T-helper 17 cell (primary cell): Measurements from ENCODE around the gene AP2A2. TPM values are rescaled to one million over a fixed set of nuclear protein-coding genes. Genes with fewer than 3 reads are reported as not detected.

Experiments used
- ATAC-seq: fragments of 150-1000 bp; cut with Tn5 transposase; 2 replicates; pipeline ENCODE4 v1.10.0; 2021; ENCODE audit warnings: mild to moderate bottlenecking, moderate library complexity
- DNase-seq, 3 donors: peaks; one replicate each; pipeline versions ENCODE4 v3.0.0 to v3.0.0-alpha.2; 2020 to 2021
- H3K9me3 ChIP-seq: one replicate; pipeline ENCODE4 v1.7.0; 2013; ENCODE audit warnings: low read length, mild to moderate bottlenecking; ENCODE audit not compliant: control insufficient read depth, poor library complexity, severe bottlenecking
- H3K27ac Mint-ChIP-seq: one replicate; pipeline ENCODE4 v1.8.0; 2022; ENCODE audit warnings: mild to moderate bottlenecking, moderate library complexity, mixed read lengths
- H3K27me3 Mint-ChIP-seq: one replicate; pipeline ENCODE4 v1.8.0; 2022; ENCODE audit warnings: mixed read lengths
- H3K36me3 Mint-ChIP-seq: one replicate; pipeline ENCODE4 v1.8.0; 2022; ENCODE audit warnings: low read depth, mixed read lengths
- H3K4me1 Mint-ChIP-seq: one replicate; pipeline ENCODE4 v1.8.0; 2022; ENCODE audit warnings: mild to moderate bottlenecking, mixed read lengths
- H3K4me3 Mint-ChIP-seq: one replicate; pipeline ENCODE4 v1.8.0; 2022; ENCODE audit warnings: mild to moderate bottlenecking, moderate library complexity, mixed read lengths
- total RNA-seq, 4 donors: library from RNA in 2 of 4; stranded (reverse) in 2 of 4; gene quantifications; one replicate each; pipeline ENCODE4 v1.2.3 and lab custom pipeline; 2022 to 2026

Gene AP2A2
- total RNA-seq, 2 donors from 2014 or later, result 71.1 to 74.0 TPM

DNA sequence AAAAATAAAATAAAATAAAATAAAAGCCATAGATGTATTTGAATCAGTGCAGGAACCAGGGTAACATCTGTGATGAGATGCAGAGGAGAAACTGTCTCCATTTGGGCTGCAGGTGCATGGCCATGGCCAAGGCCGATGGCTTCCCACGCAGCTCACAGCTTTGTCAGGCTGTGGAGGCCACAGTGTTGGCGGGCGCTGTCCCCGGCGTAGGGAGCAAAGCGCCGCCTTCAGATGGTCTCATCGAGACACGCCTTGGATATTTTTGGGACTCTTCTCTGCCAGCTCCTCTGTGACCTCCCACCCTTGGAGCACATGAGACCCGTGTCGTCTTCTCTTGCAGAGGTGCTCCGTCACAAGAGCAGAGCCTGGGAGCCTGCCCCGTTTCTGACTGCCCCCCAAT lies 72.2 kb downstream of the AP2A2 start:
- Mint-ChIP-seq H3K27ac (no peak overlapping the region), H3K27me3 (no peaks in the 10 kb centered on the region), H3K36me3 (peaks cover 8% of the 10 kb centered on the region), H3K4me3 (no peak overlapping the region), H3K4me1 (peaks cover 19% of the 10 kb centered on the region)
- H3K9me3 ChIP-seq, result no peaks in the 10 kb centered on the region
- DNase-seq (no peak), ATAC-seq (no peak)

DNA sequence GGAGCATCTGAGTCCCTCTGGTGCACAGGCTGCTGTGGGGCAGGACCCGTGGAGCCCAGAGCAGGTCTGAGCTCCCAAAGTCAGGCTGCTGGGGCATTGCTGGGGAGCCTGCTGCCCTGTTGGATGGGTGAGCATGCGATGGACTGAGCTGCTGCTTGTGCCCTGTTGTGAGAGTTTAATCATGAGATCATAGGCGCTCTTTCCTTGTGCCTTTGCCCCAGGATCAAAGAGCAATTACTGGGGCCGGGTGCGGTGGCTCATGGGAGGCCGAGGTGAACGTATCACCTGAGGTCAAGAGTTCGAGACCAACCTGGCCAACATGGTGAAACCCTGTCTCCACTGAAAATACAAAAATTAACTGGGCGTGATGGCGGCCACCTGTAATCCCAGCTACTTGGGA lies 73.3 kb downstream of the AP2A2 start:
- Mint-ChIP-seq H3K27me3 (no peaks in the 10 kb centered on the region), H3K27ac (no peak overlapping the region), H3K4me3 (no peak overlapping the region), H3K36me3 (peaks cover 8% of the 10 kb centered on the region), H3K4me1 (peaks cover 19% of the 10 kb centered on the region)
- DNase-seq (no peak), ATAC-seq (no peak)
- H3K9me3 ChIP-seq, result no peaks in the 10 kb centered on the region

DNA sequence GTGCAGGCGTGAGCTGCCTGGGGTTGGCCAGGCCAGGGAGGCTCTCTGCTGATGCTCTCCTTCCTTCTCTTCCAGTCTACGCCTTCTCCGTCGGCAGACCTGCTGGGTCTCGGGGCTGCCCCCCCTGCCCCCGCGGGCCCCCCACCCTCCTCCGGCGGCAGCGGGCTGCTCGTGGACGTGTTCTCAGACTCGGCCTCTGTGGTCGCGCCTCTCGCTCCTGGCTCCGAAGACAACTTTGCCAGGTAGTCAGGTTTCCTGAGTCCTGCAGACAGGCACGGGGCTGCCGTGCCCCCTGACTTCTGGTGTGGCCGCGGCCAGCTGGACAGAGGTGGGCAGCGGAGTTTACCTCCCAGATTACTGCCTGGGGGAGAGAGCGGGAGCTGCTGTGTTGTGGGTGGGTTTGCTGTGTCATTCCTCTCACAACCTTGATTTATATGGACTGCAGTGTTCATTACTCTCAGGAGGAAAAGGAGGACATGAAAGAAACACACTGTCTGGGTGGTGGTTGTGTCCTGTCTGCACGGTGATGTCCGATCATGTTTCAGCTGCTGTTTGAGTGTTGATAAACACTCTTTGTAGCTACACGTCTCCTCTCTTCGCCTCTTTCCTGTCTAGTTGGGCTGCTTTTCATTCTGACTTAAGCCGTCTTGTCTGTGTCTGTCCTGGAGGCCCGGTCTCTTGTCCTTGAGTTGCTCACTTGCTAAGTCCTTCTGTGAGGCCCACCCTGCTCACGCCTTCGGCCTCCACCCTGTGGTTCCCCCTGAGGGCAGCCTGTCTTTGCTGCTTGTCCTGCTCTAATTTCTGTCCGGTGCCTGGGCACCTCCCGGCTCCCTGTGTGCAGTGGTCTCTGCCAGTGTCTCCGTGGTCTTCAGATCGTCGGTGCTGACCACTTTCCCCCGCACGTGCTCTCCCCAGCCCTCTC lies 74.9 kb downstream of the AP2A2 start:
- no peaks in the 10 kb centered on the region for H3K9me3 ChIP-seq
- no peak for DNase-seq
- ATAC-seq, result no peak
- H3K4me3 Mint-ChIP-seq, result no peak overlapping the region
- peaks cover 4% of the 10 kb centered on the region for H3K36me3 Mint-ChIP-seq
- peaks cover 16% of the 10 kb centered on the region for H3K4me1 Mint-ChIP-seq
- no peaks in the 10 kb centered on the region for H3K27me3 Mint-ChIP-seq
- peak overlapping the region; percentile 39 for H3K27ac Mint-ChIP-seq

DNA sequence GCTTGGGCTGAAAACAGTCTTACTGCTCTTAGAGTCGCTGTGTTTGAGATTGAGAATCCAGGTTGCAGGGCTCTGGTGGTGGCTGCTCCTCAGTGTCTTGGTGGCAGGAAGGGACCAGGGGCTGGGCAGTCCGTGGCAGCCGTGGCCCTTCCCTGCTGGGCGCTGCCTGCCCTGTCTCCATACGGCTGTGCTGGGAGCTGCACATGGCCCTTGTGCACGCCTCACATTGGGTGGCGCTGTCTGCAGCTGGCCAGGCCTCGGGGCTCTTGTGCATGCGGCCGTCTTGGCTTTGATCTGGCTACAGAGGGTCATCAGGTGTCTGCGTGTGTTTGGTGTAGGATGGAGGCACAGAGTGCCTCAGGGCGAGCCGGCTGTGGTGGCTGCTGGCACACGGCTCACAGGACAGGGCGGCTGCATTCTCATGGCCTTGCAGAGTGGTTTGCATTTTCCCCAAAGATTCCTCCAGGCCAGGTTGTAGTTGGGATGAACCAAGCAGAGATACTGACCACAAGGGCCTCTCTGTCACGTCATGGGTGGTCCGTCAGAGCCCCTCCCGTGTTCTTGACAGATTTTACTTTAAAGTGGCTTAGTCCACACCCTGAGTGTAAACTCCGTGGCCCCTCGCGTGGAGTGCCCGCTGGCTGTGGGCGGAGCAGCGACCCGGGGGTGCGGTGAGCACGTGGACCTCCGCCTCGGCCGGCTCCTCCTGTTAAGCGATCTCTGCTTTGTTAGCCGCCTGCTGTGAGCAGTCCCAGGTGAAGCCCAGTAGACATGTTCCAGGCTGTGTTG lies 76.1 kb downstream of the AP2A2 start:
- Mint-ChIP-seq H3K27me3 (no peaks in the 10 kb centered on the region), H3K4me1 (peaks cover 8% of the 10 kb centered on the region), H3K27ac (peak overlapping the region; percentile 39), H3K36me3 (peaks cover 4% of the 10 kb centered on the region), H3K4me3 (no peak overlapping the region)
- DNase-seq (no peak), ATAC-seq (no peak)
- H3K9me3 ChIP-seq, result no peaks in the 10 kb centered on the region

DNA sequence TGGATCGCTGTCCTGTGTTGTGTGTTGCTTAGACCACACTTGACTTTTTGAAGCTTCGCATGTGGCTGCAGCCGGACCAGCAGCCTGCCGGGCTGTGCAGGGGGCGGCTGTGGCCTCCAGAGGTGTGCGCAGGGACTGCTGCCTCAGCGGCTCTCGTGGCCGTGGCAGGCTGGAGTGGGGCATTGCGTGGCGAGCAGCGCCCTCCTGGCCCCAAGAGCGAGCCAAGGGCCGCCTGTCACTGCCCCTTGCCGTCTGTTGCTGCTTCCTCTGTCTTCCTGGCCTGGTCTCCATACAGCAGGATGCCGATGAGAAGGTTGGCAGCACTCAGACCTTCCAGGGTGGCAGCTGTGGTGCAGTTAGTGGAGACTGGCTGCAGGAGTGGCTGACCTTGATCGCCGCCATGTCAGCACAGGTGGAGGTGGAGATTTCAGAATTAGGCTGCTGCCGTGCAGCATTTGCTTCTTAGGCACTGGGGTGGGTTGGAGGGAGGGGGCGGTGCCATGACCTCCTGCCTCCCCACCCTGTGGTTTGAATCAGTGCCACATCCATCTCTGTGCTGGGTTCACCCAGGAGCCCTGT lies 76.8 kb downstream of the AP2A2 start:
- H3K9me3 ChIP-seq, result no peaks in the 10 kb centered on the region
- H3K36me3 Mint-ChIP-seq, result peaks cover 4% of the 10 kb centered on the region
- DNase-seq (no peak), ATAC-seq (no peak)
- H3K4me3 Mint-ChIP-seq, result no peak overlapping the region
- H3K27me3 Mint-ChIP-seq, result no peaks in the 10 kb centered on the region
- H3K4me1 Mint-ChIP-seq, result peaks cover 6% of the 10 kb centered on the region
- H3K27ac Mint-ChIP-seq, result no peak overlapping the region

DNA sequence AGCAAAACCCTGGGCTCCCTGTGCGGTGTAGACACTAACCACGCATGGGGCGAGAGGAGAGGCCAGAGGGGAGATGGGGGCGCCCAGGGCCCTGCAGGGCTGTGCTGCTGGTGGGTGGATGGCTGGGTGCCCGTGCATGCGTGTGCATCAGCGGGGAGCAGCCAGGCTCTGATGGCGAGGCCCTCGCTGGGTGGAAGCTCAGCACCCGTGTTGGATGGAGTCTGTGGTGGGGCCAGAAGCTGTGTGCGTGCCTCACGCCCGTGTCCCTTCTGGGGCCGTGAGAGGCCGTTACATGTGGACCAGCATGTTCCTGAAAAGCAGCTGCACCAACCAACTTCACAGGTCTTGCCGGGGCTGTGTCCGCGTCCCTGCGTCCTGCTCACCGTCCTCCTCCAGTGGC lies 77.5 kb downstream of the AP2A2 start:
- no peak overlapping the region for H3K27ac Mint-ChIP-seq

DNA sequence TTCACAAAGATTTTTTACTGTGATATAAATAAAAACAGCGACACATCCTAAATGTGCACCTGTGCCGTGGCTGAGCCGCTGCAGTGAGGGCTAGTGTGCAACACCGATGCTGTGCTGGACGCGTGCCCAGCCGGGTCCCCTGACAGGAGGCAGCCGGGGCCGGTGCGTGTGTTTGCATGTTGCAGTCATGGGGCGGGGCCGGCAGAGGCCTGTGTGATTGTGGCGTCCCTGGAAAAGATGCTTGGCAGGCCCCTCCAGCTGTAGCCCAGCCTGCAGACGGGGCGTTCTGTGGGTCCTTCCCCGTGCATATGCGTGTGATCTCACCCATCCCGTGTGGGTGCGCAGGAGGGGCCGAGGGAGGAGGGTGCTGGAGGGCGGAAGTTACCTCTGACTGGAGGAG lies 80.3 kb downstream of the AP2A2 start:
- no peaks in the 10 kb centered on the region for H3K27me3 Mint-ChIP-seq

More for the DNA sequence above, 77.5 kb downstream of the AP2A2 start:
- Mint-ChIP-seq H3K4me3 (no peak overlapping the region), H3K36me3 (peaks cover 4% of the 10 kb centered on the region), H3K4me1 (peaks cover 6% of the 10 kb centered on the region), H3K27me3 (no peaks in the 10 kb centered on the region)
- DNase-seq (no peak), ATAC-seq (no peak)
- no peaks in the 10 kb centered on the region for H3K9me3 ChIP-seq

DNA sequence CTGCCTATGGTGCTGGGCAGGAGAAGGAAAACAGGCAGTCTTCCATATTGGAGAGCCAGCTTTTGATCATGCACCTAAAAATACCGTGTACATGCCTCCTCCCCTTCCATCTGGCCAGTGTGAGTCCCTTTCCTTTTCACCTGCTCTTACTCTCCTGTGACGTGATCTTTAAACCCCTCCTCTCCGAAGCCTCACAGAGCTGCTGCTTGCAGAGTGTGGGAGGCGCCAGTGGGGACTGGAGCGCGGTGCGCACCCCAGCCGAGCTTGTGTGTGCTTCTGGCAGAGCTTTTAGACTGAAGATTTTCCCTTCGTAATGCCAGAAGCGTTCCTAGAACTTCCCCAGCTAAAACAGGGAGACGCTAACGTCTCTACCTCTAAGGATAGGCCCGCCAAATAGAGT lies 81.1 kb downstream of the AP2A2 start:
- H3K27ac Mint-ChIP-seq, result peak overlapping the region; percentile 21
- DNase-seq (no peak), ATAC-seq (no peak)
- no peaks in the 10 kb centered on the region for H3K27me3 Mint-ChIP-seq
- H3K4me3 Mint-ChIP-seq, result peak overlapping the region; percentile 57
- H3K36me3 Mint-ChIP-seq, result peaks cover 4% of the 10 kb centered on the region
- H3K9me3 ChIP-seq, result no peaks in the 10 kb centered on the region
- H3K4me1 Mint-ChIP-seq, result peaks cover 3% of the 10 kb centered on the region

More for the DNA sequence above, 80.3 kb downstream of the AP2A2 start:
- ATAC-seq (no peak), DNase-seq (no peak)
- no peaks in the 10 kb centered on the region for H3K9me3 ChIP-seq
- Mint-ChIP-seq H3K27ac (no peak overlapping the region), H3K4me3 (no peak overlapping the region), H3K36me3 (peaks cover 9% of the 10 kb centered on the region), H3K4me1 (peaks cover 6% of the 10 kb centered on the region)

DNA sequence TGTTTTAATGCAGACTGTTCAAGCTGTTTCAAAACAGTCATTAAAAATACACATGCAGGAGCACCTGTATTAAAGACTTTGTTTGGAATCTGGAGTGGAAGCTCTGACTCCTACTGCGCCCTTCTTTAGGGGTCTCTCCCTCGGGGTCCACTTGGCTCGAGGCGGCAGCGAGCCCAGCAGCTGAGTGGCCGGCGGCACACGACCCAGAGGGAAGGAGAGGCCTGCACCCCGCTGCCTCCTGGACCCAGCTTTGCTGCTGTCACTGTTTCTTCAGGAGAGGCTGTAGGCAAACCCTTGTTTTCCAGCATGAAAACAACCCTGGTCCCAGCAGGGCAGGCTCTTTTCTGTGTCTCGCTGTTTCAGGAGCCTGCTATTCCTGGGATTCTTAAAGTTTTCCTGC lies 81.6 kb downstream of the AP2A2 start:
- peaks cover 4% of the 10 kb centered on the region for H3K36me3 Mint-ChIP-seq
- H3K4me3 Mint-ChIP-seq, result no peak overlapping the region

DNA sequence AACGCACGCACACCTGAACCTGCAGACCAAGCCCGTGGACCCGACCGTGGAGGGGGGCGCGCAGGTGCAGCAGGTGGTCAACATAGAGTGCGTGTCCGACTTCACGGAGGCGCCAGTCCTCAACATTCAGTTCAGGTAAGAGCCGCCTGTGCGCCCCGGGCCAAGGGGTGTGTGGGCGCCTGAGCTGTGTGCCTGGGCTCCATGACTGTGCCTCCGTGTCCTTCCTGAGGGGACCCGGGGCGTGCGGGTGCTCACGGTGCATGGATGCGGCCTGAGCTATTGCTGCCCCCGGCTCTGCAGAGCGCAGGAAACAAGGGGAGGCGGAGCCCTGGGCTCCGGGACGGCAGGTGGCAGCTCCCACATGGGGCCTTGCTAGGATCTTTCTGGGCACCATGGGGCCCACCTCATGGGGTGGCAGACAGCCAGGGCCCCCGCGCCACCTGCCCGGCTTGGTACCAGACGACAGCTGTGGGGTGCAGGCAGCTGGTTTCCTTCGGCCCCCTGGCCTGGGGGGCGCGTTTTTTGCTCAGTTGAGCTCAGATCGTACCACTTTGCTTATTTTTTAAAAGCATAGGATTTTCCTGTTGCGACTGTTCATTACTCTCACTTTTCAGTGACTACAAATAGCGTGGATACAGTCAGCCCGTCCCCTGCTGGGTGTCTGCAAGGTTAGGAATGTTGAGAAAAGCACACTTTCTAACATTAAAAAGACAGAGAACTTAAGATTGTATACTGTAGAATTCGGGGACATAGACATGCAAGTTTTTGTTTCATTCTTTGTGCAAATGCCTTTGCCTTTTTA lies 82.5 kb downstream of the AP2A2 start:
- H3K27ac Mint-ChIP-seq, result no peak overlapping the region
- ATAC-seq (no peak), DNase-seq (no peak)
- no peaks in the 10 kb centered on the region for H3K9me3 ChIP-seq
- no peak overlapping the region for H3K4me3 Mint-ChIP-seq
- H3K4me1 Mint-ChIP-seq, result no peaks in the 10 kb centered on the region
- H3K27me3 Mint-ChIP-seq, result no peaks in the 10 kb centered on the region
- H3K36me3 Mint-ChIP-seq, result peaks cover 4% of the 10 kb centered on the region

More for the DNA sequence above, 81.6 kb downstream of the AP2A2 start:
- ATAC-seq (no peak), DNase-seq (no peak)
- H3K9me3 ChIP-seq, result no peaks in the 10 kb centered on the region
- Mint-ChIP-seq H3K4me1 (no peaks in the 10 kb centered on the region), H3K27ac (peak overlapping the region; percentile 21), H3K27me3 (no peaks in the 10 kb centered on the region)

DNA sequence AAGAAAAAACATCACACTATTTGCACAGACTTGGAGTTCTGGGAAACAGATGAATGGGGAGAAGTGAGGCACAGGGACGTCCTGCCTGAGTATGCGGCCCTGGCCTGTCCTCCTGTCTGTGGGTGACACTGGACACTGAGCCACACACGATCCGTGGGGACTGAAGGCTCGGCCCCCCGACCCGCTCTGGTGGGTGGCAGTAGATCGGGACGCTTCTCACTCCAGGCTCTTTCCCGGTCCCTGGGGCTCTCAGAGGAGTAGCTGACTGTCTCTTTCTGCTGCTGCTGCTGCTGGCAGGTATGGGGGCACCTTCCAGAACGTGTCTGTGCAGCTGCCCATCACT lies 83.1 kb downstream of the AP2A2 start:
- no peaks in the 10 kb centered on the region for H3K4me1 Mint-ChIP-seq
- DNase-seq, result no peak
- peaks cover 4% of the 10 kb centered on the region for H3K36me3 Mint-ChIP-seq
- no peaks in the 10 kb centered on the region for H3K9me3 ChIP-seq
- H3K4me3 Mint-ChIP-seq, result no peak overlapping the region
- H3K27me3 Mint-ChIP-seq, result no peaks in the 10 kb centered on the region
- ATAC-seq, result no peak
- H3K27ac Mint-ChIP-seq, result no peak overlapping the region

DNA sequence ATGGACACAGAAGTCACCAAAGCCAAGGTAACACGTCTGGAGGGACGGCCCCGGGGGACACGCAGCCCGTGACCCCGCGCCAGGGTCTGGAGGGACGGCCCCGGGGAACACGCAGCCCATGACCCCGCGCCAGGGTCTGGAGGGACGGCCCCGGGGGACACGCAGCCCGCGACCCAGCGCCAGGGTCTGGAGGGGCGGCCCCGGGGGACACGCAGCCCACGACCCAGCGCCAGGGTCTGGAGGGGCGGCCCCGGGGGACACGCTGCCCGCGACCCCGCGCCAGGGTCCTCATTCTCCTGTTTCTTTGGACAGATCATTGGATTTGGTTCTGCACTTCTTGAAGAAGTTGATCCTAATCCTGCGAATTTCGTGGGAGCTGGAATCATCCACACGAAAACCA lies 83.7 kb downstream of the AP2A2 start:
- no peak overlapping the region for H3K4me3 Mint-ChIP-seq
- H3K27me3 Mint-ChIP-seq, result no peaks in the 10 kb centered on the region
- ATAC-seq (no peak), DNase-seq (no peak)
- H3K9me3 ChIP-seq, result no peaks in the 10 kb centered on the region
- H3K36me3 Mint-ChIP-seq, result peaks cover 4% of the 10 kb centered on the region
- H3K27ac Mint-ChIP-seq, result no peak overlapping the region
- no peaks in the 10 kb centered on the region for H3K4me1 Mint-ChIP-seq

DNA sequence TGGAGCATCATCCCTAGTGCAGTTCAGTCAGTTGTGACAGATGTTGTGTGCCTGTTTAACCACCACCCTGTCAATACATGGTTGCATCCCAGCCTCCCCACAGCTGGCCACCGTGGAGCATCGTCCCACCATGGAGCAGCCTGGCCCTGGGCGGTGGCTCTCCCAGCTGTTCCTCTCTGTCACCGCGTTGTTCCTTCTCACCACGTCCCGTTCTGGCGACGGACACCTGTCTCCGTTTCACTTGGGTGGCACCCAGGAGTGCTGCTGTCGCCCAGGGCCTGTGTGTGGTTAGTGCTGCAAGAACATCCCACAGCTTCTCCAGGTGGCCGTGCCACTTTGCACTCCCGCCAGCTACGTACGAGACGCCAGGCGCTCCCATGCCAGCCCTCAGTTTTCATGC lies 84.3 kb downstream of the AP2A2 start:
- no peaks in the 10 kb centered on the region for H3K9me3 ChIP-seq
- Mint-ChIP-seq H3K27ac (no peak overlapping the region), H3K27me3 (no peaks in the 10 kb centered on the region), H3K4me1 (no peaks in the 10 kb centered on the region), H3K4me3 (no peak overlapping the region), H3K36me3 (peaks cover 4% of the 10 kb centered on the region)
- ATAC-seq, result no peak
- no peak for DNase-seq
